NCI-H2227 treated with DMSO at 0.1 percent for 48 hours (cell line): ENCODE data around the gene ZNF322.
"Not testable (repeated sequence)": the region's sequence is repeated elsewhere in the genome, so short reads cannot be mapped to it uniquely, and the experiment has no call there.

ENCODE experiments used
- DNase-seq: peaks from one replicate; lab custom pipeline; 2025; lab: John Stamatoyannopoulos, UW

The ZNF322 gene

GRCh38 chr6:26659042-26659999, at the start of gene ZNF322:
ZNF322 (minus strand) TSS chr6:26659746; CDS start chr6:26638553, 21,193 bp downstream.
- peak; percentile 95 for DNase-seq

GRCh38 chr6:26705780-26706179, 46.2 kb upstream of the ZNF322 start:
- DNase-seq: not testable (repeated sequence)

GRCh38 chr6:26705352-26705751, 45.8 kb upstream of the ZNF322 start:
- not testable (repeated sequence) for DNase-seq

- DNase-seq: not testable (repeated sequence)
Measured at GRCh38 chr6:26701023-26701747, 41.6 kb upstream of the ZNF322 start.

- not testable (repeated sequence) for DNase-seq
Measured at GRCh38 chr6:26697496-26697895, 38.0 kb upstream of the ZNF322 start.

- not testable (repeated sequence) for DNase-seq
Measured at GRCh38 chr6:26689324-26689947, 29.9 kb upstream of the ZNF322 start.

- DNase-seq: not testable (repeated sequence)
Measured at GRCh38 chr6:26682435-26683042, 23.0 kb upstream of the ZNF322 start.

GRCh38 chr6:26673287-26673686, 13.7 kb upstream of the ZNF322 start:
- DNase-seq: not testable (repeated sequence)

- DNase-seq: not testable (repeated sequence)
Measured at GRCh38 chr6:26670558-26670957, 11.0 kb upstream of the ZNF322 start.

GRCh38 chr6:26670003-26670402, 10.5 kb upstream of the ZNF322 start:
- not testable (repeated sequence) for DNase-seq

- DNase-seq: no peak
Measured at GRCh38 chr6:26660000-26660361, 435 bp upstream of the ZNF322 start.

GRCh38 chr6:26657256-26657655, 2.3 kb downstream of the ZNF322 start:
- no peak for DNase-seq

- DNase-seq: no peak
Measured at GRCh38 chr6:26653007-26653406, 6.5 kb downstream of the ZNF322 start.

- DNase-seq: no peak
Measured at GRCh38 chr6:26651133-26651781, 8.3 kb downstream of the ZNF322 start.

GRCh38 chr6:26646074-26646473, 13.5 kb downstream of the ZNF322 start:
- DNase-seq: no peak

GRCh38 chr6:26640806-26641205, 18.7 kb downstream of the ZNF322 start:
- DNase-seq: no peak

- no peak for DNase-seq
Measured at GRCh38 chr6:26629359-26629758, 30.2 kb downstream of the ZNF322 start.

- no peak for DNase-seq
Measured at GRCh38 chr6:26627843-26628242, 31.7 kb downstream of the ZNF322 start.

- no peak for DNase-seq
Measured at GRCh38 chr6:26624557-26624956, 35.0 kb downstream of the ZNF322 start.

- DNase-seq: no peak
Measured at GRCh38 chr6:26623339-26623859, 36.1 kb downstream of the ZNF322 start.
